Measurements from ENCODE around the gene CYP2C18. TPM values are rescaled to one million over a fixed set of nuclear protein-coding genes. Genes with fewer than 3 reads are reported as not detected.
"Not testable (repeated sequence)": the region's sequence is repeated elsewhere in the genome, so short reads cannot be mapped to it uniquely, and the experiment has no call there.

Gene CYP2C18
- total RNA-seq = under 1 TPM in 2 of 4 donors, not detected in 2; 0.23 to 0.33 TPM

DNA sequence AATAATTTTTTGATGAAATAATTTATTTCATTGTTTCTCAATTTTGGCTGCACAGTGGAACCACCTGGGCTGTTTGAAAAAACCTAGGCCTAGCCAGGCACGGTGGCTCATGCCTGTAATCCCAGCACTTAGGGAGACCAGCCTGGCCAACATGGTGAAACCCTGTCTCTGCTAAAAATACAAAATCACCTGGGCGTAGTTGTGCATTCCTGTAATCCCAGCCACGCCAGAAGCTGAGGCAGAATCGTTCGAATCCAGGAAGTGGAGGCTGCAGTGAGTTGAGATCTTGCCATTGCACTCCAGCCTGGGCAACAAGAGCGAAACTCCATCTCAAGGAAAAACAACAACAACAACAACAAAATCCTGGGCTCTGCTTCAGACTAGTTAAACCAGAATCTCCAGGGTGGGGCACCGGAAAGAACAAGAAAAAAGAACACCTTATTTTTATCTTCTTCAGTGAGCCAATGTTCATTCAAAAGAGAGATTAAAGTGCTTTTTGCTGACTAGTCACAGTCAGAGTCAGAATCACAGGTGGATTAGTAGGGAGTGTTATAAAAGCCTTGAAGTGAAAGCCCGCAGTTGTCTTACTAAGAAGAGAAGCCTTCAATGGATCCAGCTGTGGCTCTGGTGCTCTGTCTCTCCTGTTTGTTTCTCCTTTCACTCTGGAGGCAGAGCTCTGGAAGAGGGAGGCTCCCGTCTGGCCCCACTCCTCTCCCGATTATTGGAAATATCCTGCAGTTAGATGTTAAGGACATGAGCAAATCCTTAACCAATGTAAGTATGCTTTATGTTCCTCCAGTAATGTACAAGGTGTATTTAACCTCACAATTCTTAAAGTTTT is at the start of gene CYP2C18:
Gene CYP2C18 (plus strand): TSS at position 516 of the 841 bp plus-strand sequence. CDS start 91 bp downstream, at position 607.
- no peak for TF ChIP-seq POLR2A (IDR thresholded peaks at IDR 0.05)
- TF ChIP-seq, protein P1, sequence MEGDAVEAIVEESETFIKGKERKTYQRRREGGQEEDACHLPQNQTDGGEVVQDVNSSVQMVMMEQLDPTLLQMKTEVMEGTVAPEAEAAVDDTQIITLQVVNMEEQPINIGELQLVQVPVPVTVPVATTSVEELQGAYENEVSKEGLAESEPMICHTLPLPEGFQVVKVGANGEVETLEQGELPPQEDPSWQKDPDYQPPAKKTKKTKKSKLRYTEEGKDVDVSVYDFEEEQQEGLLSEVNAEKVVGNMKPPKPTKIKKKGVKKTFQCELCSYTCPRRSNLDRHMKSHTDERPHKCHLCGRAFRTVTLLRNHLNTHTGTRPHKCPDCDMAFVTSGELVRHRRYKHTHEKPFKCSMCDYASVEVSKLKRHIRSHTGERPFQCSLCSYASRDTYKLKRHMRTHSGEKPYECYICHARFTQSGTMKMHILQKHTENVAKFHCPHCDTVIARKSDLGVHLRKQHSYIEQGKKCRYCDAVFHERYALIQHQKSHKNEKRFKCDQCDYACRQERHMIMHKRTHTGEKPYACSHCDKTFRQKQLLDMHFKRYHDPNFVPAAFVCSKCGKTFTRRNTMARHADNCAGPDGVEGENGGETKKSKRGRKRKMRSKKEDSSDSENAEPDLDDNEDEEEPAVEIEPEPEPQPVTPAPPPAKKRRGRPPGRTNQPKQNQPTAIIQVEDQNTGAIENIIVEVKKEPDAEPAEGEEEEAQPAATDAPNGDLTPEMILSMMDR (IDR thresholded peaks at IDR 0.05 in 4 of 5, conservative IDR thresholded peaks at IDR 0.05 in 1 of 5) = no peak
- Histone ChIP-seq H3K27me3 (no peaks in the 10 kb centered on the region), H3K4me3 (no peak within 1 kb of the TSS), H3K27ac (no peak within 1 kb of the TSS), H3K9me3 (no peaks in the 10 kb centered on the region), H3K4me1 (no peaks in the 10 kb centered on the region), H3K36me3 (no peaks in the 10 kb centered on the region)
- intact Hi-C loops (cut with DNase I; ENCODE audit: low total_unique reads) (no loop called here), in situ Hi-C loops (cut with MboI; ENCODE audit: low sequenced_read_pairs in 4 of 4) (no loop called here)
- DNase-seq (no peak), ATAC-seq (no peak)

GRCh38 chr10:94638097-94638496 is 45.4 kb upstream of the CYP2C18 start:
- H3K27ac ChIP-seq; in situ Hi-C loops (cut with MboI; ENCODE audit: low sequenced_read_pairs in 4 of 4); H3K4me1 ChIP-seq; H3K36me3 ChIP-seq; H3K4me3 ChIP-seq; H3K9me3 ChIP-seq; intact Hi-C loops (cut with DNase I; ENCODE audit: low total_unique reads); DNase-seq; ATAC-seq; H3K27me3 ChIP-seq: not testable (repeated sequence)

- Histone ChIP-seq H3K27ac (no peak overlapping the region), H3K9me3 (no peaks in the 10 kb centered on the region), H3K36me3 (no peaks in the 10 kb centered on the region), H3K4me1 (no peaks in the 10 kb centered on the region), H3K27me3 (no peaks in the 10 kb centered on the region), H3K4me3 (no peak overlapping the region)
- DNase-seq (no peak), ATAC-seq (no peak)
- TF ChIP-seq, protein P1 (IDR thresholded peaks at IDR 0.05 in 4 of 5, conservative IDR thresholded peaks at IDR 0.05 in 1 of 5) = no peak
- no peak for TF ChIP-seq POLR2A (IDR thresholded peaks at IDR 0.05)
- in situ Hi-C loops (cut with MboI; ENCODE audit: low sequenced_read_pairs in 4 of 4) = no loop called here
- intact Hi-C loops (cut with DNase I; ENCODE audit: low total_unique reads) = no loop called here
These were observed 43.6 kb upstream of the CYP2C18 start for GRCh38 chr10:94639902-94640301.

DNA sequence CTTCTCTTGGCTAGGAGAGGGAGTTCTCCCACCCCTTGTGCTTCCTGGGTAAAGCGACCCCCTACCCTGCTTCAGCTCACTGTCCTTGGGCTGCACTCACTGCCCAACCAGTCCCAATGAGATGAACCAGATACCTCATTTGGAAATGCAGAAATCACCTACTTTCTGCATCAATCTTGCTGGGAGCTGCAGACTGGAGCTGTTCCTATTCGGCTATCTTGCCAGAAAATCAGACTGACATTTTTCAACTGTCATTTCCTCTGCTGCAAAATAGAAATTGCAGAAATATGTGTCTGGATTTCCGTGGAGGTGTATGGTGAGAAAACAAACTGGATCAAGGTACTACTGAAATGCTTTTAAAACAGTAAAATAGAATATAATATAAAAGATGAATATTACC is 43.0 kb upstream of the CYP2C18 start:
- in situ Hi-C loops (cut with MboI; ENCODE audit: low sequenced_read_pairs in 4 of 4) = no loop called here
- TF ChIP-seq, protein P1 (IDR thresholded peaks at IDR 0.05 in 4 of 5, conservative IDR thresholded peaks at IDR 0.05 in 1 of 5) = no peak
- no peak for TF ChIP-seq POLR2A (IDR thresholded peaks at IDR 0.05)
- H3K4me3 ChIP-seq = no peak overlapping the region
- no peaks in the 10 kb centered on the region for H3K27me3 ChIP-seq
- no peak overlapping the region for H3K27ac ChIP-seq
- no peaks in the 10 kb centered on the region for H3K9me3 ChIP-seq
- H3K36me3 ChIP-seq = no peaks in the 10 kb centered on the region
- DNase-seq (no peak), ATAC-seq (no peak)
- intact Hi-C loops (cut with DNase I; ENCODE audit: low total_unique reads) = no loop called here
- no peaks in the 10 kb centered on the region for H3K4me1 ChIP-seq

DNA sequence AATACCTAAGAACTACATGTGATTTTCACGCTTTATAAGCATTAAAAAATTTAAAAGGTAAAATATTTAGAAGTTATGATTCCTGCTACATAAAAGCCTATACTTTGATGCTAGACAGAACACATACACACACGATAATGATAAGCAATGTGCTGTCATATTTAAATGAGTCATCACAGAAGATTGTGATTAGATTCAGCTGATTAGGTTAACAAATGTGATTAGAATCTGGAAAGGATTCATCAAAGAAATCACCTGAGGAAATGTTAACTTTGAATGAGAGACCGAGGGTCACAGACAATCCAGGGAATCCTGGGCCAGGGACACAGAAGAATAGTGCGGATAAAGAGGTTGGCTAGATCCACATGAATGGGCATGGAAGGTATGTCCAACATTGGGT is 42.0 kb upstream of the CYP2C18 start:
- ATAC-seq = no peak
- no peaks in the 10 kb centered on the region for H3K4me1 ChIP-seq
- no peaks in the 10 kb centered on the region for H3K9me3 ChIP-seq
- TF ChIP-seq POLR2A (IDR thresholded peaks at IDR 0.05) = no peak
- TF ChIP-seq, protein P1 (IDR thresholded peaks at IDR 0.05 in 4 of 5, conservative IDR thresholded peaks at IDR 0.05 in 1 of 5) = no peak
- intact Hi-C loops (cut with DNase I; ENCODE audit: low total_unique reads) (no loop called here), in situ Hi-C loops (cut with MboI; ENCODE audit: low sequenced_read_pairs in 4 of 4) (no loop called here)
- no peak for DNase-seq
- H3K27ac ChIP-seq = no peak overlapping the region
- no peak overlapping the region for H3K4me3 ChIP-seq
- H3K27me3 ChIP-seq = no peaks in the 10 kb centered on the region
- no peaks in the 10 kb centered on the region for H3K36me3 ChIP-seq

Data from gastrocnemius medialis (tissue), 4 donors.